ENCODE measurements around the gene C3orf22. TPM values are rescaled to one million over a fixed set of nuclear protein-coding genes. Genes with fewer than 3 reads are reported as not detected.
A peak's percentile ranks its signal among the peaks of the same experiment; 100 is the strongest.

C3orf22 gene, protein sequence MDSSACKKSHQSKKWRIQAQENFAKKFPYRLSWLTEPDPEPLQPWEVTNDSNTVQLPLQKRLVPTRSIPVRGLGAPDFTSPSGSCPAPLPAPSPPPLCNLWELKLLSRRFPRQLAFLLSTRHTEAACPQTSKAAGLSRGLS
- polyA plus RNA-seq: not detected in 3 replicates
- not detected for polyA plus RNA-seq (2011; ENCODE audit: low read depth)
- not detected in 2 replicates for polyA plus RNA-seq (2011; cell fraction: cytosol; rRNA removed)
- polyA plus RNA-seq (2011; cell fraction: nucleus; rRNA removed): not detected in 2 replicates
- polyA plus RNA-seq (2012; ENCODE audit: low replicate concordance): not detected in 2 replicates
- not detected in 3 replicates for polyA minus RNA-seq
- not detected for polyA minus RNA-seq (2011; cell fraction: cytosol; rRNA and poly(A)+ RNA removed)
- polyA minus RNA-seq (2011; cell fraction: nucleus; rRNA and poly(A)+ RNA removed): not detected in 2 replicates

DNA sequence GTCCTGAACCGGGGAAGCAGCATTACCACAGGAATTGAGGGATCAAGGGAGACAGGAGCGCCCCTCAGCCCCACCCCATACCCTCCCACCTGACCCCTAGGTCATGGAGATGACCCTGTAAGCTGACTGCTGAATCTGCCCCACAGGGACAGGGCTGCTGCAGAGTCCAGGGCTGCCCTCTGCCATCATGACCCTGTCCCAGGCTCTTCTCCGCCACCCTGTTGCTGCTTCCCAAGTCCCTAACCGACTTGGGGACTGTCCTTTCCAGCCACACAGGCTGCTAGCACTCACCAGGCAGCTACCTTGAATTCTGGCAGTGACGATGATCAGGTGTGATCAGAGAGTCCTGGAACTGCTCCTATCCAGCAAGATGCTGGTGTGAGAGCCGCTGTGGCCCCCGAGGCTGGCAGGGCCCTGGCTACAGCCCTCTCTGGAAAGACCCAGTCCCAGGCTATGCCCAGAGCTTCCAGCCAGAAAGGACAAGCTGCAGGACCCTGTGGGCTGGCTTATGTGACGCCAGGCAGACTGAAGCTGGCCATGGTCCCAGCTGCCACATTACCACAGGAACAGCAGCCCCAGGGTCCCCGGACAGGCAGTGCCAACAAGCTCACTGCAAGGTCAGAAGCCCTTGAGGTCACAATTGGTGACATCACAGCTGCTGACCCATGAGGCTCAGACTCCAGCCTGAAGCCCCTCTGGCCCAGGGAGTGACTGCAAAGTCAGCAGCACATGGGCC lies at the start of gene C3orf22:
Gene C3orf22 (minus strand): TSS at position 597 of the 736 bp plus-strand sequence. CDS start 5,542 bp downstream, outside the sequence.
- H3K36me3 ChIP-seq (ENCODE audit: control insufficient read depth in 2 of 2, extremely low read depth in 1 of 2, insufficient read depth in 2 of 2, low read length in 2 of 2): no peaks in the 10 kb centered on the region
- no peak within 1 kb of the TSS for H3K27ac ChIP-seq (ENCODE audit: control insufficient read depth, insufficient read depth, low read length)
- H3K4me1 ChIP-seq (ENCODE audit: control insufficient read depth, extremely low read depth, insufficient read depth, low read length): no peaks in the 10 kb centered on the region
- no peak within 1 kb of the TSS for H3K4me2 ChIP-seq (ENCODE audit: control insufficient read depth, extremely low read depth, insufficient read depth, low read depth, low read length)
- no peak within 1 kb of the TSS for H3K4me3 ChIP-seq (ENCODE audit: control insufficient read depth in 2 of 3, extremely low read depth in 1 of 3, insufficient read depth in 2 of 3, low read depth in 1 of 3, low read length in 3 of 3)
- no peak within 1 kb of the TSS for H3K9ac ChIP-seq (ENCODE audit: control insufficient read depth, extremely low read depth, insufficient read depth, low read length)
- no peaks in the 10 kb centered on the region for H4K20me1 ChIP-seq (ENCODE audit: control insufficient read depth, extremely low read depth, insufficient read depth, low read length)
- H3K27me3 ChIP-seq (ENCODE audit: control insufficient read depth, extremely low read depth, insufficient read depth, low read length): no peaks in the 10 kb centered on the region
- dilution Hi-C loops (cut with MboI; ENCODE audit: extremely low pct_ligation_motif_present, low sequenced_read_pairs): no loop called here
- H2AFZ ChIP-seq (ENCODE audit: control insufficient read depth, low read length): no peak within 1 kb of the TSS
- H3K9me3 ChIP-seq (ENCODE audit: control insufficient read depth, low read depth, low read length): no peaks in the 10 kb centered on the region
- H3K79me2 ChIP-seq (ENCODE audit: control insufficient read depth, insufficient read depth, low read length): no peaks in the 10 kb centered on the region
- no peak for FAIRE-seq
- no peak for DNase-seq (ENCODE audit: low read depth, low spot score)
- no peaks in the 10 kb centered on the region for H3K9me1 ChIP-seq (ENCODE audit: control insufficient read depth, extremely low read depth, insufficient read depth, low read length)
- TF ChIP-seq EZH2 (IDR thresholded peaks at IDR 0.05; ENCODE audit: low read length) (no peak), CTCF (optimal IDR thresholded peaks at IDR 0.05 in 1 of 3, IDR thresholded peaks at IDR 0.05 in 1 of 3, conservative IDR thresholded peaks at IDR 0.05 in 1 of 3; ENCODE audit: extremely low read depth in 1 of 3, insufficient read depth in 2 of 3, low read length in 3 of 3) (no peak)

GRCh38 chr3:126607214-126607908 lies 48.6 kb upstream of the C3orf22 start:
- H3K79me2 ChIP-seq (ENCODE audit: control insufficient read depth, insufficient read depth, low read length): no peaks in the 10 kb centered on the region
- H3K4me2 ChIP-seq (ENCODE audit: control insufficient read depth, extremely low read depth, insufficient read depth, low read depth, low read length): no peak overlapping the region
- H3K4me1 ChIP-seq (ENCODE audit: control insufficient read depth, extremely low read depth, insufficient read depth, low read length): peaks cover 5% of the 10 kb centered on the region
- TF ChIP-seq EZH2 (IDR thresholded peaks at IDR 0.05; ENCODE audit: low read length) (no peak), CTCF (optimal IDR thresholded peaks at IDR 0.05 in 1 of 3, IDR thresholded peaks at IDR 0.05 in 1 of 3, conservative IDR thresholded peaks at IDR 0.05 in 1 of 3; ENCODE audit: extremely low read depth in 1 of 3, insufficient read depth in 2 of 3, low read length in 3 of 3) (no peak)
- no peaks in the 10 kb centered on the region for H3K9me3 ChIP-seq (ENCODE audit: control insufficient read depth, low read depth, low read length)
- H4K20me1 ChIP-seq (ENCODE audit: control insufficient read depth, extremely low read depth, insufficient read depth, low read length): no peaks in the 10 kb centered on the region
- peaks cover 10 to 19% of the 10 kb centered on the region in 2 experiments for H3K36me3 ChIP-seq (ENCODE audit: control insufficient read depth in 2 of 2, extremely low read depth in 1 of 2, insufficient read depth in 2 of 2, low read length in 2 of 2)
- peak; percentile 79 for FAIRE-seq
- H3K4me3 ChIP-seq (ENCODE audit: control insufficient read depth in 2 of 3, extremely low read depth in 1 of 3, insufficient read depth in 2 of 3, low read depth in 1 of 3, low read length in 3 of 3): no peak overlapping the region
- DNase-seq (ENCODE audit: low read depth, low spot score): no peak
- H2AFZ ChIP-seq (ENCODE audit: control insufficient read depth, low read length): no peak overlapping the region
- no peaks in the 10 kb centered on the region for H3K9me1 ChIP-seq (ENCODE audit: control insufficient read depth, extremely low read depth, insufficient read depth, low read length)
- dilution Hi-C loops (cut with MboI; ENCODE audit: extremely low pct_ligation_motif_present, low sequenced_read_pairs): no loop called here
- no peak overlapping the region for H3K9ac ChIP-seq (ENCODE audit: control insufficient read depth, extremely low read depth, insufficient read depth, low read length)
- H3K27me3 ChIP-seq (ENCODE audit: control insufficient read depth, extremely low read depth, insufficient read depth, low read length): no peaks in the 10 kb centered on the region
- no peak overlapping the region for H3K27ac ChIP-seq (ENCODE audit: control insufficient read depth, insufficient read depth, low read length)
